GM18502 (cell line): ENCODE results near the gene MYOM1.
A peak's percentile ranks its signal among the peaks of the same experiment; 100 is the strongest.
"Not testable (repeated sequence)": the region's sequence is repeated elsewhere in the genome, so short reads cannot be mapped to it uniquely, and the experiment has no call there.

Experiments used
- ATAC-seq: cut with Tn5 transposase; IDR thresholded peaks from one replicate; pipeline ENCODE4 v1.9.1; 2021; ENCODE audit warnings: mild to moderate bottlenecking; ENCODE audit not compliant: unreplicated experiment, poor library complexity

The MYOM1 gene

GRCh38 chr18:3223356-3223755 is 3.6 kb upstream of the MYOM1 start:
- no peak for ATAC-seq

- ATAC-seq = no peak
Observed at GRCh38 chr18:3221496-3221895, 1.7 kb upstream of the MYOM1 start.

GRCh38 chr18:3220868-3221267 is 1.1 kb upstream of the MYOM1 start:
- ATAC-seq = not testable (repeated sequence)

GRCh38 chr18:3219241-3219630 is 532 bp downstream of the MYOM1 start:
- no peak for ATAC-seq

- ATAC-seq = no peak
Observed at GRCh38 chr18:3218819-3219218, 949 bp downstream of the MYOM1 start.

GRCh38 chr18:3217948-3218647 is 1.7 kb downstream of the MYOM1 start:
- ATAC-seq = no peak

GRCh38 chr18:3216987-3217386 is 2.8 kb downstream of the MYOM1 start:
- ATAC-seq = no peak

- ATAC-seq = no peak
Observed at GRCh38 chr18:3214855-3215637, 4.7 kb downstream of the MYOM1 start.

GRCh38 chr18:3213300-3214059 is 6.3 kb downstream of the MYOM1 start:
- ATAC-seq = peak; percentile 58

GRCh38 chr18:3212657-3213056 is 7.1 kb downstream of the MYOM1 start:
- no peak for ATAC-seq

- ATAC-seq = no peak
Observed at GRCh38 chr18:3211236-3211992, 8.4 kb downstream of the MYOM1 start.

GRCh38 chr18:3209859-3210569 is 9.8 kb downstream of the MYOM1 start:
- ATAC-seq = peak; percentile 71

- no peak for ATAC-seq
Observed at GRCh38 chr18:3207565-3207964, 12.2 kb downstream of the MYOM1 start.

GRCh38 chr18:3205239-3205638 is 14.5 kb downstream of the MYOM1 start:
- ATAC-seq = no peak

GRCh38 chr18:3199942-3200645 is 19.7 kb downstream of the MYOM1 start:
- ATAC-seq = no peak

- not testable (repeated sequence) for ATAC-seq
Observed at GRCh38 chr18:3198260-3198860, 21.4 kb downstream of the MYOM1 start.

GRCh38 chr18:3194947-3195612 is 24.7 kb downstream of the MYOM1 start:
- no peak for ATAC-seq

GRCh38 chr18:3193331-3193730 is 26.4 kb downstream of the MYOM1 start:
- ATAC-seq = no peak
